Measurements from ENCODE around the gene WWOX. TPM values are rescaled to one million over a fixed set of nuclear protein-coding genes. Genes with fewer than 3 reads are reported as not detected.

The WWOX gene
- total and polyA plus RNA-seq, 4 donors, result 5.4 to 61.5 (median 18.4) TPM

GRCh38 chr16:78321620-78322360 lies 222.3 kb downstream of the WWOX start:
- no peaks in the 10 kb centered on the region for H3K9me3 ChIP-seq (ENCODE audit: control insufficient read depth in 4 of 4, insufficient read depth in 3 of 4, low read length in 3 of 4)
- H3K27ac ChIP-seq (ENCODE audit: low read depth in 1 of 2, low read length in 1 of 2), result no peak overlapping the region
- no peak for ATAC-seq (ENCODE audit: insufficient read depth, low FRiP score)
- H3K36me3 ChIP-seq (ENCODE audit: control insufficient read depth in 4 of 4, insufficient read depth in 4 of 4, low read length in 4 of 4), result no peaks in the 10 kb centered on the region
- H3K27me3 ChIP-seq (ENCODE audit: control insufficient read depth in 3 of 3, insufficient read depth in 3 of 3, low read length in 2 of 3), result no peaks in the 10 kb centered on the region
- 89 to 93% methylated on average over 9 of the region's 9 CpGs for WGBS, 2 donors
- H3K4me1 ChIP-seq (ENCODE audit: control insufficient read depth in 5 of 5, insufficient read depth in 5 of 5, low read length in 5 of 5), result peaks cover 0 to 42% (median 8%) of the 10 kb centered on the region in 5 donors
- peak overlapping the region in 1 of 2 donors; percentile 56 for H3K9ac ChIP-seq (ENCODE audit: insufficient read depth in 1 of 2, low read length in 2 of 2)
- H3K4me3 ChIP-seq, result no peak overlapping the region
- no peak for TF ChIP-seq CTCF (IDR thresholded peaks at IDR 0.05; ENCODE audit: control extremely low read depth, extremely low read depth)
- peak; percentile 60 to 88 (median 88) for DNase-seq

- Histone ChIP-seq H3K27me3 (ENCODE audit: control insufficient read depth in 3 of 3, insufficient read depth in 3 of 3, low read length in 2 of 3) (no peaks in the 10 kb centered on the region), H3K36me3 (ENCODE audit: control insufficient read depth in 4 of 4, insufficient read depth in 4 of 4, low read length in 4 of 4) (no peaks in the 10 kb centered on the region), H3K27ac (ENCODE audit: low read depth in 1 of 2, low read length in 1 of 2) (no peak overlapping the region), H3K9ac (ENCODE audit: insufficient read depth in 1 of 2, low read length in 2 of 2) (no peak overlapping the region), H3K4me1 (ENCODE audit: control insufficient read depth in 5 of 5, insufficient read depth in 5 of 5, low read length in 5 of 5) (peaks cover 0 to 32% (median 8%) of the 10 kb centered on the region in 5 donors), H3K9me3 (ENCODE audit: control insufficient read depth in 4 of 4, insufficient read depth in 3 of 4, low read length in 3 of 4) (no peaks in the 10 kb centered on the region), H3K4me3 (no peak overlapping the region)
- TF ChIP-seq CTCF (IDR thresholded peaks at IDR 0.05; ENCODE audit: control extremely low read depth, extremely low read depth), result no peak
- ATAC-seq (ENCODE audit: insufficient read depth, low FRiP score) (no peak), DNase-seq (no peak)
- 86 to 94% methylated on average over 7 of the region's 7 CpGs for WGBS, 2 donors
These were observed 223.9 kb downstream of the WWOX start for GRCh38 chr16:78323315-78323714.

GRCh38 chr16:78324649-78325285 lies 225.3 kb downstream of the WWOX start:
- TF ChIP-seq CTCF (IDR thresholded peaks at IDR 0.05; ENCODE audit: control extremely low read depth, extremely low read depth), result no peak
- H3K9ac ChIP-seq (ENCODE audit: insufficient read depth in 1 of 2, low read length in 2 of 2), result no peak overlapping the region
- DNase-seq (peak in 2 of 3 donors; percentile 16 to 23), ATAC-seq (ENCODE audit: insufficient read depth, low FRiP score) (no peak)
- no peak overlapping the region for H3K4me3 ChIP-seq
- H3K9me3 ChIP-seq (ENCODE audit: control insufficient read depth in 4 of 4, insufficient read depth in 3 of 4, low read length in 3 of 4), result no peaks in the 10 kb centered on the region
- no peaks in the 10 kb centered on the region for H3K27me3 ChIP-seq (ENCODE audit: control insufficient read depth in 3 of 3, insufficient read depth in 3 of 3, low read length in 2 of 3)
- H3K36me3 ChIP-seq (ENCODE audit: control insufficient read depth in 4 of 4, insufficient read depth in 4 of 4, low read length in 4 of 4), result no peaks in the 10 kb centered on the region
- H3K4me1 ChIP-seq (ENCODE audit: control insufficient read depth in 5 of 5, insufficient read depth in 5 of 5, low read length in 5 of 5), result peaks cover 0 to 30% (median 8%) of the 10 kb centered on the region in 5 donors
- 84 to 86% methylated on average over 6 of the region's 6 CpGs for WGBS, 2 donors
- no peak overlapping the region for H3K27ac ChIP-seq (ENCODE audit: low read depth in 1 of 2, low read length in 1 of 2)
